GM21526 (cell line): Measurements from ENCODE around the gene ARMC2.

Experiments
- ATAC-seq: cut with Tn5 transposase; IDR thresholded peaks from one replicate; pipeline ENCODE4 v1.9.1; 2021; ENCODE audit warnings: moderate library complexity; ENCODE audit not compliant: unreplicated experiment, low FRiP score

The ARMC2 gene

GRCh38 chr6:109009236-109009961 lies 161.2 kb downstream of the ARMC2 start:
- peak; percentile 95 for ATAC-seq

GRCh38 chr6:109009962-109010704 lies 161.9 kb downstream of the ARMC2 start:
- ATAC-seq, result no peak

GRCh38 chr6:109010705-109011102 lies 162.5 kb downstream of the ARMC2 start:
- ATAC-seq, result no peak

- no peak for ATAC-seq
These were observed 165.6 kb downstream of the ARMC2 start for GRCh38 chr6:109013656-109014305.

GRCh38 chr6:109014606-109015005 lies 166.4 kb downstream of the ARMC2 start:
- no peak for ATAC-seq

- ATAC-seq, result no peak
These were observed 167.0 kb downstream of the ARMC2 start for GRCh38 chr6:109015176-109015575.

GRCh38 chr6:109019911-109020310 lies 171.7 kb downstream of the ARMC2 start:
- no peak for ATAC-seq

GRCh38 chr6:109021870-109022269 lies 173.6 kb downstream of the ARMC2 start:
- ATAC-seq, result no peak

GRCh38 chr6:109023356-109023925 lies 175.2 kb downstream of the ARMC2 start:
- no peak for ATAC-seq
